COLO668 (cell line): ENCODE results near the gene TOM1L2.
"Not testable (repeated sequence)": the region's sequence is repeated elsewhere in the genome, so short reads cannot be mapped to it uniquely, and the experiment has no call there.

ENCODE experiments used
- DNase-seq: peaks from one replicate; lab custom pipeline; 2025; ENCODE audit not compliant: unreplicated experiment; lab: John Stamatoyannopoulos, UW

Gene TOM1L2

DNA sequence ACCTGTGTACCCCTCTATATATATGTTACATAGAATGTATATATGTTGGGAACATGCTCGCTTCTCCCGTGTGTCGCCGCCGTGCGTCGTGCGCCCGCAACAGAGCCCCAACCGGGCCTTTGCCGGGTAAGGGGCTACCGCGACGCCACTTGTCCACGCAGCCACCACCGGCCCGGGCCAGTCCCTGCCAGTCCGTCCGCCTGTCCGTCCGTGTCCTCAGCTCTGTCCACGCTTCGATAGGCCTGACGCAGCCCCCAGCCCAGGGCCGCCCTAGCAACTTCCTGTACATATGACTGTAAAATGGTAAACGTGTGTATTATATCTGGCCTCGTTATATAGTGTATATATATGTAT, 161.3 kb downstream of the TOM1L2 start:
- no peak for DNase-seq

DNA sequence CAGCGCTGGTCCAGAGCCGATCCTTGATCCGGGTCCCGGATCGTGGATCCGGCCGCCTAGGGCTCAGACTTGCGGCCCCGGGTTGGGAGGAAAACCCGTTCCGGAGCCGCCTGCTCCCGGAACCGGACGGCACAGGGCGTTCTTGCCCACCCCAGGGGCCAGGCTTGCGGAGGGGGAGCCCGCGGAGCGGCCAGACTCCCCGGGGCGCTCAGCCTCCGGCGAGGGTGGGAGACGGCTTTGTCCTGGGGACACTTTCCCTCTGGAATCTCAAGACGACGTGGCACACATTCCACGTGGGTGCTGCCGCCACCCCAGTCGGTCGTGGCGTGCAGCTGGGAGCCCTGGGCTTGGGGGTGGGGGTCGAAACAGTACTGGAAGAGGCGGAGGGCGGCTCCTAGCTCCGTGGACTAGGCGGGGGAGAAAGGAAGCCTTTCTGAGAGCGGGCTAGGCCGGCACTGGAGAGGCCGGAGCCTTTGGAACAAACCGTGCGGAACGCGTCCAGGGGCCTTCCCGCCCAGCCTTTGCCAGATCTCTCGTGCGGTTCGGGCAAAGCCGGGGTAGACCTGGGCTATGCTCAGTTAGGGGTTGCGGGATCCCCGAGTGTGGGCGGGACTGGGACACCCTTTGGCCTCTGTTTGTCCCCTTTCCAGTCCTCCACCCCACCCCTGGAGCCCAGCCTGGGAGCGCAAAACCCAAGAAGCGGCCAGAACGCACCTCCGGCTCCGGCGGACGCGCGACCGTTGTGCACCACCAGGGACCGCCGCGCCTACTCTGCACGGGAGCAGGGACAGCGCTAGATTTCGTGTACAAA, 161.9 kb downstream of the TOM1L2 start:
- DNase-seq: no peak

- no peak for DNase-seq
Observed at GRCh38 chr17:17809531-17810083, 162.6 kb downstream of the TOM1L2 start.

- no peak for DNase-seq
Observed at GRCh38 chr17:17808706-17809432, 163.3 kb downstream of the TOM1L2 start.

GRCh38 chr17:17808200-17808599, 164.0 kb downstream of the TOM1L2 start:
- DNase-seq: not testable (repeated sequence)

- no peak for DNase-seq
Observed at GRCh38 chr17:17807440-17807839, 164.8 kb downstream of the TOM1L2 start.

DNA sequence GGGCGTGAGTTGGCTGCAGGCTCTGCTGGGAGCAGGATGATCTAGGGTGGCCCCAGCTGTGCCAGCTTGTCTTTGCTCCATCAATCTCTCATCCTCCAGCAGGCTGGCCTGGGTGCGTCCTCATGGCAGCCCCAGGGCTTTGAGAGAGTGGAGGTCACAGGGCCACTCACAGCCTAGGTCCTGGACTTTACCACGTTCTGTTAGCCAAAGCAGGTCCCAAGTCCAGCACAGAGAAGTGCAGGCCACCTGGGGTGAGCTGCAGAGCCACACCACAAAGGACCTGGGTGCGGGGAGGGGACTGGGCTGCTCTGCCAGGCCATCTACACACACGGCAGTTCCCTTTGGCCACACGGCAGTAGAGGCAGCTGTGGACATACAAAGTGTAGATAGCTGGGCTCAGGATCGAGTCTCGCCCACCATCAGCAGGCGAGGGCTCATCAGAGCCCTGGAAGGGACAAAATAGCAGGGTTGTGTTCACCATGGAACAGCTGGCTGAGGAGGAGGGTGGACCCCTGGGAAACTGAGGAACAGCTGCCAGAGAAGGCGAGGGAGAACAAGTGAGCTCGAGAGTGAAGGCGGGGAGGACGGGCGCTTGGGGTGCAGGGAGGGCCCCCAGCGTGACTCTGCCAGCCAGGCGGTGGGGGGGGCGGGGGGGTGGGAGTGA, 165.5 kb downstream of the TOM1L2 start:
- no peak for DNase-seq

GRCh38 chr17:17806035-17806434, 166.2 kb downstream of the TOM1L2 start:
- DNase-seq: no peak

- no peak for DNase-seq
Observed at GRCh38 chr17:17805575-17805974, 166.6 kb downstream of the TOM1L2 start.

DNA sequence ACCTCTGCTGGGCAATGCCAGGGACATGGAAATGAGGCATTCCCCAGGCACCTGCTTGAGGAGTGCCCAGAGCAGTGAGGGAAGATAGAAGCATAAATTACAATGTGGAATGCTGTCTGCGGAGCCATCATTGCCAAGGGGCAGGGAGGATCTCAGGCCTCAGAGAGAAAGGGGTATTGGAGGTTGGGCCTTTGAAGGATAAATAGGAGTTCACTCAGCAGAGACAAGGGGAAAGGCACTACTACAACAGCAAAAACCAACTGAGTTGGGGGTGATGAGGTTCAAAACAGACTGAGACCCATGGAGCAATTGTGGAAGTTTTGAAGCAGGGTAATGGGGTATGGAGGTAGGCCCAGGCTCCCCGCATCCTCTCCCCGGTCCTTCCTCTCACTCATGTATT, 168.2 kb downstream of the TOM1L2 start:
- no peak for DNase-seq

GRCh38 chr17:17801800-17802481, 170.3 kb downstream of the TOM1L2 start:
- DNase-seq: no peak

- no peak for DNase-seq
Observed at GRCh38 chr17:17800504-17801021, 171.6 kb downstream of the TOM1L2 start.

DNA sequence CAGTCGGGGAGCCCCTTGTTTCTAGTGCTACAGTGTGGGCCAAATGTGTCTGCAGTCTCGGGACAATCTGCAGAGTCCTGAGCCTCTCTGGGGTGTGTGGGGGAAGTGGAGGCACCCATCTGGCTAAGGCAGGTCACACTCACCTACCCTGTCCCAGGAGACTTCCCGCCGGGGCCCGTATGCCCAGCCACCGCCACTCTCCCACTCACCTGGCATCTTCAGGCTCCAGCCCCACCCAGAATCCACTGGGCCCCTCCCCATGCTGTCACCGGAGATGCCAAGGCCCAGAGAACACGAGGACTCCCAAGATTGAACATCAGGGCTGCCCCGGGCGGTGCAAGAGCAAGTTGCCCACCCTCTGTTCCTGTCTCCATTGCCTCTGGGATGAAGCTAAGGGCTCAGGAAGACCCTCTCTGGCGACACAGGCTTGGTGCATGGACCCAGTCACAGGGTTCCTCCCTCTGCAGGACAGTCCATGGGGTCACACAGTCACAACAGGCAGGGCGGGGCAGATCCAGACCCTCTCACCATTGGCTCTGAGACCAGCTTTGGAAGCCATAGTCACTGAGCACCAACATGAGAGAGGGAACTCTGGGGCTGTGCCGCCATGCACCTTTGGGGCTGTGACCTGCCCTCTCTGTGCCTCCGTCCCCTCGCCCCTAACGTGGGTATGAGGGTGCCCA, 173.5 kb downstream of the TOM1L2 start:
- no peak for DNase-seq

GRCh38 chr17:17798010-17798556, 174.1 kb downstream of the TOM1L2 start:
- DNase-seq: no peak

- DNase-seq: no peak
Observed at GRCh38 chr17:17797119-17797809, 174.9 kb downstream of the TOM1L2 start.

- DNase-seq: no peak
Observed at GRCh38 chr17:17796787-17797061, 175.5 kb downstream of the TOM1L2 start.

DNA sequence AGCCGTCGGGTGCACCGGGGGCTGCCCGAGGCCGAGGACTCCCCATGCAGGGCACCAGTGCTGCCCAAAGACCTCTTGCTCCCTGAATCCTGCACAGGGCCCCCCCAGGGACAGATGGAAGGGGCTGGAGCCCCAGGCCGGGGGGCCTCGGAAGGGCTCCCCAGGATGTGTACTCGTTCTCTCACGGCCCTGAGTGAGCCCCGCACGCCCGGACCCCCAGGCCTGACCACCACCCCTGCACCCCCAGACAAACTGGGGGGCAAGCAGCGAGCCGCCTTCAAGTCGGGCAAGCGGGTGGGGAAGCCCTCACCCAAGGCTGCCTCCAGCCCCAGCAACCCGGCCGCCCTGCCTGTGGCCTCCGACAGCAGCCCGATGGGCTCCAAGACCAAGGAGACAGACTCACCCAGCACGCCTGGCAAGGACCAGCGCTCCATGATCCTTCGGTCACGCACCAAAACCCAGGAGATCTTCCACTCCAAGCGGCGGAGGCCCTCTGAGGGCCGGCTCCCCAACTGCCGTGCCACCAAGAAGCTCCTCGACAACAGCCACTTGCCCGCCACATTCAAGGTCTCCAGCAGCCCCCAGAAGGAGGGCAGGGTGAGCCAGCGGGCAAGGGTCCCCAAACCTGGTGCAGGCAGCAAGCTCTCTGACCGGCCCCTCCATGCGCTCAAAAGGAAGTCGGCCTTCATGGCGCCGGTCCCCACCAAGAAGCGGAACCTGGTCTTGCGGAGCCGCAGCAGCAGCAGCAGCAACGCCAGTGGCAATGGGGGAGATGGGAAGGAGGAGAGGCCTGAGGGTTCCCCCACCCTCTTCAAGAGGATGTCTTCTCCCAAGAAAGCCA, 176.0 kb downstream of the TOM1L2 start:
- no peak for DNase-seq

GRCh38 chr17:17795296-17795695, 176.9 kb downstream of the TOM1L2 start:
- no peak for DNase-seq

DNA sequence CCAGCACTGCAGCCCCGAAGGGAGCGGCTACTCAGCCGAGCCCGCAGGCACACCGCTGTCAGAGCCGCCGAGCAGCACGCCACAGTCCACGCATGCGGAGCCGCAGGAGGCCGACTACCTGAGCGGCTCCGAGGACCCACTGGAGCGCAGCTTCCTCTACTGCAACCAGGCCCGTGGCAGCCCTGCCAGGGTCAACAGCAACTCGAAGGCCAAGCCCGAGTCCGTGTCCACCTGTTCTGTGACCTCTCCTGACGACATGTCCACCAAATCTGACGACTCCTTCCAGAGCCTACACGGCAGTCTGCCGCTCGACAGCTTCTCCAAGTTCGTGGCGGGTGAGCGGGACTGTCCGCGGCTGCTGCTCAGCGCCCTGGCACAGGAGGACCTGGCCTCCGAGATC, 177.8 kb downstream of the TOM1L2 start:
- no peak for DNase-seq
